NCI-H1930 (cell line): ENCODE data around the gene HDGFL3.
"Not testable (repeated sequence)": the region's sequence is repeated elsewhere in the genome, so short reads cannot be mapped to it uniquely, and the experiment has no call there.

Source experiments
- DNase-seq, 2 experiments: peaks; one replicate each; lab custom pipeline; 2025; lab: John Stamatoyannopoulos, UW

The HDGFL3 gene

DNA sequence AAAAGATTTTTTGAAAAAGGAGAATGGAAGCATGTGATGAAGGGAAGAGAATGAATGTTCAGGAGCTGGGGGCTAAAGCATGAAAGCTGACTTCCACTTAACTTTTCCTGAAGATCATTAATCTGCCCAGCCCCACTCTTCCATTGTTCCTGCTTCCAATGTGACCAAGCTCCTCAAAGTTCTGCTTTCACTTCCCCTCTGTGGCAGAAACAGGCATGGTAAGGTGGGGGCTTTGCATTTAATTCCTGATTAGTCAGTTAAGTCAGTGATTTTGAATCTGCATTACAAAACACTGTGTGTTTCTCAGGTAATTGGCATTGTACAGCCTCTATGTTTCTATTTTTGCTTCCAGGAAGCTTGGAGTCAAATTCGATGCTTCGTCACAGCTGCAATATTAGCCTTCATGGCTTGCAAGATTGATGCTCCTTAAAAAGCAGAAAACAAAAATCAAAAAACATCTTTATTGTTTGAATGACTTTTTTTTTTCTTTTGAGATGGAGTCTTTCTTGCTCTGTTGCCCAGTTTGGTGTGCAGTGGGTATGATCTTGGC lies 107.5 kb downstream of the HDGFL3 start:
- no peak for DNase-seq

DNA sequence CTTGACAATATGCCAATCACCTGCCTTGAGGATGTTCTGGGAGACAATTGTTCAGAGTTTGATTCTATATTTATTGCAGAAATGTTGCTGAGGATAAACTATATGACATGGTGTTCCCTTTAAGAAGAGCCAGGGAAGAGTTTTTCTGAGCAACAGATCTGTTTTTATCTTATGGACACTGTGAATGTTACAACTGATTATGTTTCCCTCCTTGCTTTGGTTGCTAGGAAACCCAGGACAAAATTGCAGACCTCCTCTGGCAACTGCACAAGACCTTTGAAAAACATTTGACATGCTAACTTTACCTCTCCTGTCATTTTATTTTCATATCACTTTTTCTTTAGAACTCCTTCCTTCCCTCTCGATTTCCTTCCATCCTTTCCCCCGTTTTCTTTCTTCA lies 108.3 kb downstream of the HDGFL3 start:
- DNase-seq = no peak

DNA sequence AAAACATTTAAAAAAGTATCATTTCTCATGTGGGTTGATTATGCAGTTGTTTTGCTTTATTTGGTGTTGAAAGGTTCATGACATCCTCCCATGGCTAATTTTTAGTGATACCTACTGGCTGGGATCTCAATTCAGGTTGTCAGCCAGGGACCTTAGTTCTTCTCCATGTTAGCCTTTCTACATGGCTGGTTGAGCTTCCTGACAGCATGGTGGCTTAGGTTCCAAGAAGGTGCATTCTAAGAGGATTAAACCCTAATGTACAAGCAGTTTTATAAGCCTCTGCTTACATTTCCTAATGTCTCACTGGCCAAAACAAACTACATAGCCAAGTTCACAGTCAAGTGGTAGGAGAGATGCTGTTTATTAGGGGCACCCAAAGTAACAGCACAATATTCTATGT lies 109.5 kb downstream of the HDGFL3 start:
- no peak for DNase-seq

DNA sequence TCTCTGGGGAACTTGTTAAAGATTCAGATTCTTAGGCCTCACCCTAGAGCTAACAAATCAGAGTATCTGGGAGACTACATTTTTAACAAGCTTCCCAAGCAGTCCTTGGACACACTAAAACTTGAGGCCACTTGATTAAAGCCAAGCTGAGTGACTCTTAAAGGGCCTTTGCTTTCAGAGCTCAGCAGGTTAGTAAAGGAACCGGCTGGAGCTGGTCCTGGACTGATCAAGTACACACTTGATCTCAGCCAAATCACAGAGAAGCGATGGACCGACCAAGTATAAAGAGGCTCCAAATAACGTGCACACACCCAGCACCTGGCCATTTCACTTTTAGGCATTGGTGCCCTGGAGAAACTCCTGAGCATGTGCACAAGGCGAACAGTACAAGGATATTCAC lies 113.0 kb downstream of the HDGFL3 start:
- DNase-seq = no peak

DNA sequence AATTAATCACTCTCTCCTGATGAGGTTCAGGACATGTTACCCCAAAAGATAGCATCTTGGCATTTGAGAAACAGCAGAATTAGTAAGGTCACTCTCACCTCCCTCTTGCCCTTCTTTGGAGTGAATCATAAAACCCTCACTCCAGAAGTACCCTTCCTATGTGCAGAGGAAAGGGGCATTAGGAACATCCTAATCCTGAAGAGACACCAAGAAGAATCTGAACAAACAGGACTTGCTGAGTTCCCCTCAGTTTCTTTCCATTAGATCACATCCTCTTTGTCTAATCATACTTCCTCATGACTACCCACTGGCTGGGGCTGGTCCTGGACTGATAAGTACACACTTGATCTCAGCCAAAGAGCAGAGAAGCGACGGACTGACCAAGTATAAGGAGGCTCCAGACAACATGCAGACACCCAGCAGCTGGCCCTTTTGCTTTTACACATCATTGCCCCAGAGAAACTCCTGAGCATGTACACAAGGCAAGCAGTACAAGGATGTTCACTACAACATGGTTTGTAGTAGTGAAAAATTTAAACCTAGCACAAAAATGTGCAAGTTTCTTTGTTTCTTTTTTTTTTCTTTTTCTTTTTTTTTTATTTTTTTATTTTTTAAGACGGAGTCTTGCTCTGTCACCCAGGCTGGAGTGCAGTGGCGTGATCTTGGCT lies 115.2 kb downstream of the HDGFL3 start:
- no peak for DNase-seq

DNA sequence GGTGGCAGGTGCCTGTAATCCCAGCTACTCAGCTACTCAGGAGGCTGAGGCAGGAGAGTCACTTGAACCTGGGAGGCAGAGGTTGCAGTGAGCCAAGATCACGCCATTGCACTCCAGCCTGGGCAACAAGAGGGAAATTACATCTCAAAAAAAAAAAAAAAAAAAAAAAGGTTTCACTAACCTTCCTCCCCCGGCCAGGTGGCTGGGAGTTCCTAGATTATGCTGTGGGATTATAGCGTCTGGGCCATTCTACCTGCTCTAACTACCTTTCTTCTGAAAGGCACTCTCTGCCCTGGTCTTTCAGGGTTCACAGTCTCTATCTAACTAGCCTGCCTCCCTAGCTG lies 115.7 kb downstream of the HDGFL3 start:
- not testable (repeated sequence) for DNase-seq

DNA sequence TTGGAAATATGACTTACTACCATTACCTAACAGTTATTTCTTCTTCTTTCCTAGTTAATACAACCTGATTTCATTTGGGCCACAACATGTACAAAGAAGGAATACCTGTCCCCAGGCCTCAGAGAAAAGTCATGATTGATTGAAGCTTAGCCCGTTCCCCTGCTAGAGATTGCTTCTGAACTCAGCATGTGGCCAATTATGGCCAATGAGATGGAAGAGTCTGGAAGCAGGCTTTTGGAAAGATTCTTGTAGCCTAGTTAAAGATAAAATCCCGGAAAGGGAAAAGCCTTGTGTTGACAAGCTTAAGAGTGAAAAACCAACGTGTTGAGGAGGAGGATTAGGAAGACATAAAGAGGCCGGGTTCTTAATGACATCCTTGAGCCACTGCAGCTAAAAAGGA lies 117.2 kb downstream of the HDGFL3 start:
- no peak for DNase-seq

DNA sequence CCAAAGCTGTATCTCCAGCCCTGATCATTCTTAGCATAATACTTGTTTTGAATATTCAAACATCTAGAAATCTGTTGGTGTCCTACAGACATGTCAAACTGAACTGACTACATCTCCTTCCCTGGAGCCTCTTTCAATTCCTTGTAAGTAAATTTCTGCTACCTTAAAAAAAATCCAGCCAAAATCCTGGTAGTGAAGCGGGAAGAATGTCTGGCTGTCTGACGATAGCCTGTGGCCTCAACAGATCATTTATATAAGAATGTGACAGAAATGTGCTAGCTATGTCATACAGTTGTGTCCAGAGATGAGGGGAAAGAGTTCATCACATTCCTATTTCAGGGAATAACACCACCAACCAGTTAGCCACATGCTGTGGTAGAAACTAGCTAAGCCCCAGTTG lies 118.7 kb downstream of the HDGFL3 start:
- DNase-seq = no peak

DNA sequence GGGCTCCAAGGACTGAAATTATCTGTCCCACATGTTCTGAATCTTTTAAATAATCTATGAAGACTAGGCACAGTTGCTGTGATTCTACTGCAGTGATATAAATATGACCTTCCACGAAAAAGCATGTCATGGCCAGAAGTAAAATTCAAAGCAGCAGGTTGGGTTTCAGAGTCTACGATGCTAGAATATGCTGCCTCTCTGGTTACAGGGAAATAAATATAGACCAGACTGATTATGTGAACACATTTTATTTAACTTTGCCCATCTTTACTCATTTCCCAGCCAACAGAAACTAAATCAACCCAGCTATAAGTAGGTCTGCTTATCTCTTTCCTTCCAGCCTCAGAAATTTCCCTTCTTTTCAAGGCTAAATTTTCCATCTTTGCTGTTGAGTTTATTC lies 120.0 kb downstream of the HDGFL3 start:
- no peak for DNase-seq

DNA sequence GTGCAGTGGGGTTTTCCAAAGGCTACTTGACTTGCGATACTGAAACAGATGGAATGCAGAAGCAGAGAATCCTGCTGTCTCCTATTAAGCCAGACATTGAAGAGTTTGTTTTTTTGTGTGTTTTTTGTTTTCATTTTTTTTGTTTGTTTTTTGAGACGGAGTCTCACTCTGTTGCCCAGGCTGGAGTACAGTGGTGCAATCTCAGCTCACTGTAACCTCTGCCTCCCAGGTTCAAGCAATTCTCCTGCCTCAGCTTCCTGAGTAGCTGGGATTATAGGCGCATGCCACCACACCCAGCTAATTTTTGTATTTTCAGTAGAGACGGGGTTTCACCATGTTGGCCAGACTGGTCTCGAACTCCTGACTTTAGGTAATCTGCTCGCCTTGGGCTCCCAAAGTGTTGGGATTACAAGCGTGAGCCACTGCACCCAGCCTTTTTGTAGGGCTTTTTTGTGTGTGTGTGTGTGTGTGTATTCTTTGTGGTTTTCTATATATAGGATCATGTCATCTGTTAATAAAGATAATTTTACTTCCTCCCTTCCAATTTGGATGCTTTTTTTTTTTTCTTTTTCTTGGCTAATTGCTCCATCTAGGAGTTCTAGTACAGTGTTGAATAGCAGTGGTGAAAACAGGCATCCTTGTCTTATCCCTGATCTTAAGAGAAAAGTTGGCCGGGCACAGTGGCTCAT lies 121.6 kb downstream of the HDGFL3 start:
- DNase-seq = not testable (repeated sequence)

DNA sequence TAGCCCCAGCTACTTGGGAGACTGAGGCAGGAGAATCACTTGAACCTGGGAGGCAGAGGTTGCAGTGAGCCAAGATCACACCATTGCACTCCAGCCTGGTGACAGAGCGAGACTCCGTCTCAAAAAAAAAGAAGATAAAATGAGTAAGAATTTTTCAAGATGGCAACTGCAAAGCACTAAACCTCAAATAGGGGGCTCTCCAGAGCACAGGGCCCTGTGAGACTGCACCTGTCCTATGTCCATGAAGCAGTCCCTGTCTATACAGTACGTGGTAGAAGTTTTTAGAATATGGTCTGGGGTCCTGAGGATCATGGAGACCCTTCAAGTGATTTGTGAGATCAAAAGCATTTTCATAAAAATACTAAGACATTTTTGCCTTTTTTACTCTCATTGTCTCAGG lies 122.2 kb downstream of the HDGFL3 start:
- not testable (repeated sequence) for DNase-seq

DNA sequence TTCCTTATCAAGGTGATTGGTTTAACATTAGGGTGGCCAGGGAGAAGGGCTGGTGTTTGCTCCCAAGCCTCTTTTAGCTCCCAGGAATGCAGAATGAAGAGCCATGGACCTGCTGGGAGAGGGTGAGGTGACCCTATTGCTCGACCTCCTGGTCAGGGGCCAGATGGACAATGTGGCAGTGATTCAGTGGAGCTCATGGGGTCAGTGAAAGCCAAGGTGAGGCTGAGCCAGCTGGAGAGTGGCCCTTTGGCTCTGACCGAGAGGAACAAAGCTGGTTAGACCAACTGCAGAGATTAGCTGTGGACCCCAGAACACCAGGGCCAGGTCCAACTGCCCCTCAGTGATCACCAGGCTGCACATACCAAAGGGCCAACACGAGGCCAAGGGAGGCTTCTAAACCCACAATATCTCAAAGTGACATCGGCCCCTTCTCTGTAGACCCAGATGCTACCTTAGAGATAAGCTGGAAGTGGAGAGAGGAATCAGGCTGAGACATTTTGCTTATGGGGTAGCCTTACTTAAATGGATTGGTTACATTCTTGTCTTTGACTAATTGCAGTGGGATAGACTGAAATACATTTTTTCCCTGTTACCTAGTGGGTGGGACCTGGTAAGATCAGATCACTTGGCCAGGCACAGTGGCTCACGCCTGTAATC lies 124.8 kb downstream of the HDGFL3 start:
- DNase-seq = no peak

DNA sequence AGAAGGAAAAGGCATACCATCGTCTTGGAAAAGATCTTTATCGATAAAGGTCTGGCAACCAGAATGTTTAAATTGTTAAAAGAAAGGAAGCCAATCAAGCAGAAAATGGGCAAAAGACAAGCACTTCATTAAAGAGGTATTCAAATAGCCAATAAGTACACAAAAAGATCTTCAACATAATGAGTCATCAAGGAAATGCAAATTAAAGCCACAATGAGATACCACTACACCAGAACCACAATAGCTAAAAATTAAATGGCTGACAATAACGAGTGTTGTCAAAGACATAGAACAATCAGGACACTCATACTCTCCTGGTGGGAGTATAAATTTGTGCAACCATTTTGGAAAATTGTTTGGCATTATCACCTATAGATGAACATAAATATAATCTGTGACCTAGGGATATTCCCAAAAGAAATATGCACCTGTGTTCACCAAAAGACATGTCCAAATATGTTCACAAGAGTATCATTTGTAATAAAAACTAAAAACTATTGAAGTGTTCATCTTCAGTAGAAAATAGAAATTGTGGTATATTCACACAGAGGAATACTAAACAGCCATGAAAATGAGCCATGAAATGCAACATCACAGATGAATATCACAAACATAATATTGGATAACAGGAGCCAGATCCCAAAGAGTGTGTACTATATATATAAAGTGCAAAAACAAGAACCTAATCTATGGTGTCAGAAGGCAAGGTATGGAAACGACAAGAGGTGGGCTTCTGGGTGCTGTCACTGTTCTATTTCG lies 126.2 kb downstream of the HDGFL3 start:
- DNase-seq = no peak

DNA sequence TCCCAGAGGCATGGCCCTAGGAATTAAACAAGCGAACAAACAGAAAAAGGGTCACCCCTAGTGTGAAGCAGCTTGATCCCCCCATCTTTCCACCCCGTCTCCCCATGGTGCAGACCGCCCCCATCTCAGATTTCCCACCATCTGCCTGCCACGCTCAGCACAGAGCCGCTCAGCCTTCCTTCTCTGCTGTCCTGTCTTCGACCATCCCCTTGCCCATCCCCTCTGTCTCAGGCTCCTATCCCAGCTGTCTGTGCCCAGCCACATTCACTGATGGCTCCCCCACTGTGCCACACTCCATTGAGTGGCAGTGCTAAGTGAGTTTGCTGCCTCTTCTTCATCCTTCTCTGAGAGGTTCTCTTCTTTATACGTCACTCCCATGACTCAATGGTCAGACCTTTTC lies 128.9 kb downstream of the HDGFL3 start:
- DNase-seq = no peak
